NCI-H1092 treated with DMSO at 0.1 percent for 48 hours (cell line): Measurements from ENCODE around the gene ADCY6.
"Not testable (repeated sequence)": the region's sequence is repeated elsewhere in the genome, so short reads cannot be mapped to it uniquely, and the experiment has no call there.

Source experiments
- DNase-seq: peaks from one replicate; lab custom pipeline; 2025; lab: John Stamatoyannopoulos, UW

ADCY6 gene

GRCh38 chr12:48750769-48751356 is 38.0 kb downstream of the ADCY6 start:
- no peak for DNase-seq

- DNase-seq: no peak
Observed at GRCh38 chr12:48750215-48750614, 38.7 kb downstream of the ADCY6 start.

GRCh38 chr12:48744251-48745008 is 44.5 kb downstream of the ADCY6 start:
- DNase-seq: peak; percentile 2

GRCh38 chr12:48739618-48740269 is 49.1 kb downstream of the ADCY6 start:
- DNase-seq: no peak

- no peak for DNase-seq
Observed at GRCh38 chr12:48736456-48736855, 52.4 kb downstream of the ADCY6 start.

- no peak for DNase-seq
Observed at GRCh38 chr12:48728807-48729206, 60.1 kb downstream of the ADCY6 start.

GRCh38 chr12:48720737-48721136 is 68.2 kb downstream of the ADCY6 start:
- DNase-seq: not testable (repeated sequence)

- not testable (repeated sequence) for DNase-seq
Observed at GRCh38 chr12:48720171-48720570, 68.7 kb downstream of the ADCY6 start.

GRCh38 chr12:48719002-48719401 is 69.9 kb downstream of the ADCY6 start:
- not testable (repeated sequence) for DNase-seq

- DNase-seq: no peak
Observed at GRCh38 chr12:48717252-48717695, 71.6 kb downstream of the ADCY6 start.

GRCh38 chr12:48716493-48717251 is 72.2 kb downstream of the ADCY6 start, which contains the start of gene CCNT1:
Gene CCNT1, minus strand, starts transcription at chr12:48716707. Its CDS starts 32 bp downstream, at chr12:48716675.
- peak; percentile 96 for DNase-seq
